ENCODE measurements around the gene APOC4. TPM values are rescaled to one million over a fixed set of nuclear protein-coding genes. Genes with fewer than 3 reads are reported as not detected.

The APOC4 gene
- total RNA-seq, 1 experiment from 2014 or later: not detected

DNA sequence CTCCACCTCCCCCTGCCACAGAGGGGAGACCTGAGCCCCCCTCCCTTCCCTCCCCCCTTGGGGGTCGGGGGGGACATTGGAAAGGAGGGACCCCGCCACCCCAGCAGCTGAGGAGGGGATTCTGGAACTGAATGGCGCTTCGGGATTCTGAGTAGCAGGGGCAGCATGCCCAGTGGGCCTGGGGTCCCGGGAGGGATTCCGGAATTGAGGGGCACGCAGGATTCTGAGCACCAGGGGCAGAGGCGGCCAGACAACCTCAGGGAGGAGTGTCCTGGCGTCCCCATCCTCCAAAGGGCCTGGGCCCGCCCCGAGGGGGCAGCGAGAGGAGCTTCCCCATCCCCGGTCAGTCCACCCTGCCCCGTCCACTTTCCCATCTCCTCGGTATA lies 38.8 kb upstream of the APOC4 start:
- Mint-ChIP-seq H3K4me3 (peak overlapping the region in 1 of 2 experiments; percentile 55; a peak in 1 of 5 replicates), H3K4me1 (peaks cover 11 to 26% of the 10 kb centered on the region in 2 experiments), H3K27me3 (ENCODE audit: low read depth) (no peaks in the 10 kb centered on the region), H3K36me3 (ENCODE audit: insufficient read depth in 1 of 3, low read depth in 3 of 3) (peaks cover 25 to 68% (median 52%) of the 10 kb centered on the region in 3 experiments; a peak in 6 of 7 replicates), H3K9me3 (no peaks in the 10 kb centered on the region), H3K27ac (no peak overlapping the region)
- no peaks in the 10 kb centered on the region for H3K79me1 ChIP-seq (ENCODE audit: insufficient read depth, low read depth, low read length, poor library complexity, severe bottlenecking)
- H3K27me3 ChIP-seq (ENCODE audit: insufficient read depth, low read length): no peaks in the 10 kb centered on the region
- H4K5ac ChIP-seq (ENCODE audit: insufficient read length, low read depth, low read length): no peak overlapping the region
- no peak overlapping the region for H3K14ac ChIP-seq (ENCODE audit: insufficient read depth, low read length)
- no peak overlapping the region for H4K91ac ChIP-seq (ENCODE audit: insufficient read length, low read depth, low read length)
- H3K79me2 ChIP-seq (ENCODE audit: insufficient read depth, low read length): no peaks in the 10 kb centered on the region; the same call in 1 of the 2 replicates
- no CpG with 5 or more reads among the region's 15 CpGs for WGBS (ENCODE audit: extremely low coverage, insufficient read length, low lambda C conversion rate)
- H3K4me1 ChIP-seq (ENCODE audit: insufficient read depth, low read length): no peaks in the 10 kb centered on the region
- H2AFZ ChIP-seq (ENCODE audit: low read length): no peak overlapping the region
- H4K20me1 ChIP-seq (ENCODE audit: control insufficient read depth, insufficient read depth, insufficient read length): no peaks in the 10 kb centered on the region
- no peak overlapping the region for H3K4ac ChIP-seq (ENCODE audit: low read depth, low read length)
- H3K23ac ChIP-seq (ENCODE audit: insufficient read length, low read depth, low read length): no peak overlapping the region
- DNase-seq: no peak
- H2BK15ac ChIP-seq (ENCODE audit: low read depth, low read length): no peak overlapping the region
- H3K9ac ChIP-seq (ENCODE audit: extremely low read depth, insufficient read length, low read length): no peak overlapping the region
- H2BK20ac ChIP-seq (ENCODE audit: low read depth, low read length, poor library complexity, severe bottlenecking): no peak overlapping the region
- no peak overlapping the region for H3T11ph ChIP-seq (ENCODE audit: low read length)
- no peak overlapping the region for H3K56ac ChIP-seq (ENCODE audit: insufficient read length, low read depth, low read length)
- H2AK5ac ChIP-seq (ENCODE audit: insufficient read length, low read length): no peak overlapping the region
- H3K9me3 ChIP-seq (ENCODE audit: control insufficient read depth, low read depth, low read length): no peaks in the 10 kb centered on the region
- no peak overlapping the region for H2BK120ac ChIP-seq (ENCODE audit: low read depth, low read length, poor library complexity, severe bottlenecking)
- no peak overlapping the region for H3K27ac ChIP-seq (ENCODE audit: insufficient read length, low read depth, low read length)
- H3K23me2 ChIP-seq (ENCODE audit: insufficient read length, low read depth, low read length, poor library complexity, severe bottlenecking): no peaks in the 10 kb centered on the region
- H3K4me2 ChIP-seq (ENCODE audit: insufficient read depth, insufficient read length, low read length): no peak overlapping the region
- no peak overlapping the region for H2BK5ac ChIP-seq (ENCODE audit: insufficient read length, low read length)
- H4K8ac ChIP-seq (replicated peaks; ENCODE audit: insufficient read length, low read depth, low read length): no peak overlapping the region
- TF ChIP-seq, protein P1, sequence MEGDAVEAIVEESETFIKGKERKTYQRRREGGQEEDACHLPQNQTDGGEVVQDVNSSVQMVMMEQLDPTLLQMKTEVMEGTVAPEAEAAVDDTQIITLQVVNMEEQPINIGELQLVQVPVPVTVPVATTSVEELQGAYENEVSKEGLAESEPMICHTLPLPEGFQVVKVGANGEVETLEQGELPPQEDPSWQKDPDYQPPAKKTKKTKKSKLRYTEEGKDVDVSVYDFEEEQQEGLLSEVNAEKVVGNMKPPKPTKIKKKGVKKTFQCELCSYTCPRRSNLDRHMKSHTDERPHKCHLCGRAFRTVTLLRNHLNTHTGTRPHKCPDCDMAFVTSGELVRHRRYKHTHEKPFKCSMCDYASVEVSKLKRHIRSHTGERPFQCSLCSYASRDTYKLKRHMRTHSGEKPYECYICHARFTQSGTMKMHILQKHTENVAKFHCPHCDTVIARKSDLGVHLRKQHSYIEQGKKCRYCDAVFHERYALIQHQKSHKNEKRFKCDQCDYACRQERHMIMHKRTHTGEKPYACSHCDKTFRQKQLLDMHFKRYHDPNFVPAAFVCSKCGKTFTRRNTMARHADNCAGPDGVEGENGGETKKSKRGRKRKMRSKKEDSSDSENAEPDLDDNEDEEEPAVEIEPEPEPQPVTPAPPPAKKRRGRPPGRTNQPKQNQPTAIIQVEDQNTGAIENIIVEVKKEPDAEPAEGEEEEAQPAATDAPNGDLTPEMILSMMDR (conservative IDR thresholded peaks at IDR 0.05): no peak
- no peak overlapping the region for H2BK12ac ChIP-seq (ENCODE audit: insufficient read length, low read depth, low read length)
- no peak overlapping the region for H3K18ac ChIP-seq (ENCODE audit: insufficient read length, low read depth, low read length)

All from H9 (cell line).